ENCODE results near the gene AOC1.

- no peak; the same call in 1 of the 2 replicates for TF ChIP-seq CTCF (conservative IDR thresholded peaks at IDR 0.05; ENCODE audit: low read depth, low read length)
- no peak for TF ChIP-seq EZH2phosphoT487 (IDR thresholded peaks at IDR 0.05; ENCODE audit: borderline replicate concordance, low read length)
Measured at GRCh38 chr7:150806863-150807262, 45.5 kb upstream of the AOC1 start.

All from PC-3 (cell line).